ENCODE results near the gene TAAR2. TPM values are rescaled to one million over a fixed set of nuclear protein-coding genes. Genes with fewer than 3 reads are reported as not detected.

TAAR2 gene
- total and polyA plus RNA-seq, 2 of the 8 experiments (the other 6 are each of a cell fraction or from before 2014, with no cell fraction given) = not detected

GRCh38 chr6:132596201-132596600 is 27.9 kb downstream of the TAAR2 start (continued):
- TF ChIP-seq TEAD4 (IDR thresholded peaks at IDR 0.05; ENCODE audit: low read depth, low read length) (no peak), NRF1 (IDR thresholded peaks at IDR 0.05; ENCODE audit: low read depth, low read length) (no peak), USF2 (IDR thresholded peaks at IDR 0.05; ENCODE audit: low read length) (no peak), CTBP2 (IDR thresholded peaks at IDR 0.05; ENCODE audit: borderline replicate concordance, insufficient read depth, insufficient read length, low read length) (no peak)
